Thoracic aorta (tissue), 2 donors: ENCODE measurements around the gene PTGIR. TPM values are rescaled to one million over a fixed set of nuclear protein-coding genes. Genes with fewer than 3 reads are reported as not detected.
A peak's percentile ranks its signal among the peaks of the same experiment; 100 is the strongest.

Source experiments
- ATAC-seq: fragments of 150-250 bp; one replicate; pipeline ENCODE4 v1.8.0; 2017; ENCODE audit warnings: low read depth; ENCODE audit not compliant: insufficient number of reproducible peaks, low FRiP score
- DNase-seq: peaks from one replicate; pipeline ENCODE4 v3.0.0-alpha.2; 2020; ENCODE audit warnings: low spot score
- H3K27ac ChIP-seq, 2 donors: fragments of 200-600 bp; sonication (generic); 1 replicate in 1 of 2; 2 replicates in 1 of 2; pipeline ENCODE4 v1.5.1; 2016; ENCODE audit warnings: mild to moderate bottlenecking in 2 of 2, moderate library complexity in 2 of 2
- H3K27me3 ChIP-seq: fragments of 200-600 bp; sonication (generic); replicated peaks from 2 replicates; pipeline ENCODE4 v1.6.0; 2016; ENCODE audit warnings: mild to moderate bottlenecking; ENCODE audit not compliant: insufficient read depth
- H3K36me3 ChIP-seq: fragments of 200-600 bp; sonication (generic); one replicate; pipeline ENCODE4 v1.5.1; 2016
- H3K4me1 ChIP-seq, 2 donors: fragments of 200-600 bp; sonication (generic); 1 replicate in 1 of 2; 2 replicates in 1 of 2; pipeline versions ENCODE4 v1.5.1 to v1.6.0; 2016; ENCODE audit warnings: low read depth in 2 of 2, mild to moderate bottlenecking in 1 of 2; ENCODE audit not compliant: control insufficient read depth in 1 of 2
- H3K4me3 ChIP-seq: fragments of 200-600 bp; sonication (generic); 2 replicates; pipeline ENCODE4 v1.5.1; 2016; ENCODE audit warnings: mild to moderate bottlenecking
- H3K9me3 ChIP-seq: fragments of 200-600 bp; sonication (generic); 2 replicates; pipeline ENCODE4 v1.5.1; 2016
- total RNA-seq, 2 donors: library from RNA; depleted of rRNA; stranded (reverse); fragments of >200 nt; gene quantifications; one replicate each; pipeline versions ENCODE4 v1.1.0 to v1.2.3, GENCODE V29; 2016
- TF ChIP-seq, protein P1 (sequence below): fragments of 200-600 bp; sonication (generic); IDR thresholded peaks from one replicate; pipeline ENCODE4 v1.5.1; 2019; ENCODE audit warnings: antibody characterized with exemption

PTGIR gene
- total RNA-seq, 2 donors from 2014 or later: 106 to 207 TPM

DNA sequence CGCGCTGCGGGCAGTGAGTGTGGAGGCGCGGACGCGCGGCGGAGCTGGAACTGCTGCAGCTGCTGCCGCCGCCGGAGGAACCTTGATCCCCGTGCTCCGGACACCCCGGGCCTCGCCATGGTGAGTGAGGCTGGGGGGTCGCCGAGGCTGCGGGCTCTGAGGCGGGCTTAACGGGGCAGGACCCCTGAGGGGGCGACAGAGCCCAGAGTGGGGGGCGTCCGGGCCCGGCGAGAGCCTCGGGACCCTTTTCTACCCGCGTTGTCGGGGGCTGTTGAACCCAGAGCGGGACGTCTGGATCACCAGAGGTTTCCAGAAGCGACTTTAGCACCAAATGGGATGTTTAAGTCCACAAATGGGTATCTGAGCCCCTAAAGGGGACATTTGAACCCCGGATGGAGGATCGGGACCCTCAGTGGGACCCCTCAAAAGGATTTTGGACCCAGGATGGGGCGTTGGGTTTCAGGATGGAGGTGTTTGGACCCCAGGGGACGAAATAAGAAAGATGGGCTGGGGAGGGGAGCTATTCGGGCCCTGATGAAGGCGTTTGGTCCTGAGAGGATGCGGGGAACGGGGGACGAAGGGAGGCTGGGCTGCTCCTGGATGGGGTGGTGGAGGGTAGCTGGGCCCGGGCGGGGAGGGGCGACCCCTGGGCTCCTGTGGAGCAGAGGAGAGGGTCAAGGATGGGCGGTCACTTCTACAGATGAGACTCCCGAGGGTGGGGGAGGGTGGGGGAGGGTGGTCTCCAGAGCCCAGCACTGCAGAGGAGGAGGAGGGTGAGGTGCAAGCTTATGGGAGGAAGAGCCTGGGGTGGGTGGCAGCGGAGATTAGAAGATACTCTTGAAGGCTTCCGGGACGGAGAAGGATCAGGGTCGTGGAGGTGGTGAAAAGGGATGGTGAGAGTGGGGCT, 23.3 kb downstream of the PTGIR start, which contains the start of gene CALM3:
Gene CALM3, plus strand, starts transcription at position 13 of the 907 bp plus-strand sequence. Its CDS starts 105 bp downstream, at position 118.
- ATAC-seq (no peak), DNase-seq (no peak)
- no peaks in the 10 kb centered on the region for H3K27me3 ChIP-seq
- peak within 1 kb of the TSS; percentile 96 to 99 for H3K27ac ChIP-seq
- peaks cover 2% of the 10 kb centered on the region for H3K36me3 ChIP-seq
- H3K9me3 ChIP-seq: no peaks in the 10 kb centered on the region
- peaks cover 32 to 49% of the 10 kb centered on the region in 2 donors for H3K4me1 ChIP-seq
- H3K4me3 ChIP-seq: peak within 1 kb of the TSS; percentile 99
- TF ChIP-seq, protein P1, sequence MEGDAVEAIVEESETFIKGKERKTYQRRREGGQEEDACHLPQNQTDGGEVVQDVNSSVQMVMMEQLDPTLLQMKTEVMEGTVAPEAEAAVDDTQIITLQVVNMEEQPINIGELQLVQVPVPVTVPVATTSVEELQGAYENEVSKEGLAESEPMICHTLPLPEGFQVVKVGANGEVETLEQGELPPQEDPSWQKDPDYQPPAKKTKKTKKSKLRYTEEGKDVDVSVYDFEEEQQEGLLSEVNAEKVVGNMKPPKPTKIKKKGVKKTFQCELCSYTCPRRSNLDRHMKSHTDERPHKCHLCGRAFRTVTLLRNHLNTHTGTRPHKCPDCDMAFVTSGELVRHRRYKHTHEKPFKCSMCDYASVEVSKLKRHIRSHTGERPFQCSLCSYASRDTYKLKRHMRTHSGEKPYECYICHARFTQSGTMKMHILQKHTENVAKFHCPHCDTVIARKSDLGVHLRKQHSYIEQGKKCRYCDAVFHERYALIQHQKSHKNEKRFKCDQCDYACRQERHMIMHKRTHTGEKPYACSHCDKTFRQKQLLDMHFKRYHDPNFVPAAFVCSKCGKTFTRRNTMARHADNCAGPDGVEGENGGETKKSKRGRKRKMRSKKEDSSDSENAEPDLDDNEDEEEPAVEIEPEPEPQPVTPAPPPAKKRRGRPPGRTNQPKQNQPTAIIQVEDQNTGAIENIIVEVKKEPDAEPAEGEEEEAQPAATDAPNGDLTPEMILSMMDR: no peak

DNA sequence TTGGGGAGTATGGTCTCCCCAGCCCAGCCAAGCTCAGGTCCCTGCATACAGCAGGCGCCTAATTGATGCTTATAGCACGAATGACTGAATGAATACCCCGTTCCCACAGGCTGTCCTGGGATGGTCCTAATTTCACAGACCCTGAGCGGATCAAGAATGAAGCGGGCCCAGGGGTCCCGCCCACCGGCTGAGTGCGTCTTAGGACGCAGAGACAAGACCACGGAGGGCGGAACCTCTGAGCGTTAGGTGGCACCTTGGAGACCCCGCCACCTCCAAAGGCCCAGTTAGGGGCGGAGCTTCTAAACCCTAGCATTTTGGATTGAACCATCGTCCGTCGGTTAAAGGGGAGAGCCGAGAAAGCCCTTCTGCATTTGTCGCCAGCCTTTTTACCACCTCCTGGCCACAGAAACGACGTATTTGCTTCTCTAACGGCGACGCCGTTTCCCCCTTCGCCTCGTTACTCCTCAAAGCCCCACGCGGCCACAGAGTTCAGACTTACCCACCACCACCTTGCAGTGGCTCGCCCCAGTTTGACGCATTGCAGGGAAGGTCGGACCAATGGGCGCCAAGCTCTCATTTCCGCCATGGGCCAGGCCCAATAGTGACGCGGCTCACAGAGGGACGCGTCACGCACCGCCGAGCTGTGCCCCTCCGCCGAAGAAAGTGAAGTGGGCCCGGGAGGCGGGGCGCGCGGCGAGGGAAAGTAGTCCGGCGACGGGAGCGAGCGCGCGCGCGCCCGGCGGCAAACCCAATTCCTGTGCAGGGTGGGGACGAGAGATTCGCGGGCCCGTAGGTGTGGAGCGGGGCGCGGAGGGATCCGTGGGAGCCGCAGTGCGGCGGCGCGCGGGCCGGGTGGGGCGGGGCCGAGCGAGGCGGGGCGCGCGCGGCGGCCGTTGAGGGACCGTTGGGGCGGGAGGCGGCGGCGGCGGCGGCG, 24.2 kb downstream of the PTGIR start:
- Histone ChIP-seq H3K36me3 (no peaks in the 10 kb centered on the region), H3K4me3 (peak overlapping the region; percentile 99), H3K27ac (peak overlapping the region; percentile 96 to 99), H3K27me3 (no peaks in the 10 kb centered on the region), H3K4me1 (peaks cover 29 to 40% of the 10 kb centered on the region in 2 donors), H3K9me3 (no peaks in the 10 kb centered on the region)
- TF ChIP-seq, protein P1: no peak
- DNase-seq (peak; percentile 90), ATAC-seq (peak; percentile 90)

DNA sequence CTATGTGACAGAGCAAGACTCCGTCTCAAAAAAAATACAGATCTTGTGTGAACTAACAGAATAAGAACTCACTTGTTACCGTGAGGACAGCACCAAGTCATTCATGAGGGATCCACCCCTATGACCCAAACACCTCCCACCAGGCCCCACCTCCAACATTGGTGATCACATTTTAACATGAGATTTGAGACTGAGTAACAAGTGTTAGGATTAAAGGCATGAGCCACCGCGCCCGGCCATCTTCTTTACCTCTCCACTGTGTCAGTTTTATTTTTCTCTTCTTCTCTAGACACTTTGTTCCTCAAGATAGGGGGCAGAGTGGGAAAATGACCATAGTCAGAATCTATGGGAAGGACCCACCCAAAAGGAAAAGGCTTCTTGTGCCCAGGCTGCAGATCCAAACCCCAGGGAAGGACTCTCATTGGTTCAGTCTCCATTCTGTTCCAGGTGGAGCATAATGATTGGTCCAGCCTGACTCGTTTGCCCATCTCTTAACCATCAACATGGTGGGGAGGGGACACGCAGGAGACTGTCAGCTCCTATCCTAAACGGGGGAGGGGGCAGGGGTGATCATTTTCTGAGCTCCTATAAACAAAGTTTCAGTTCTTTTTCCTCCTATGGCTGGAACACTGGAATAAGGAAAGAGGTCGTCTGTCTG, 25.0 kb downstream of the PTGIR start:
- H3K36me3 ChIP-seq: no peaks in the 10 kb centered on the region
- H3K4me1 ChIP-seq: peaks cover 21 to 32% of the 10 kb centered on the region in 2 donors
- ATAC-seq (no peak), DNase-seq (no peak)
- TF ChIP-seq, protein P1: no peak
- no peaks in the 10 kb centered on the region for H3K9me3 ChIP-seq
- peak overlapping the region; percentile 99 for H3K4me3 ChIP-seq
- H3K27me3 ChIP-seq: no peaks in the 10 kb centered on the region
- peak overlapping the region; percentile 96 to 99 for H3K27ac ChIP-seq

DNA sequence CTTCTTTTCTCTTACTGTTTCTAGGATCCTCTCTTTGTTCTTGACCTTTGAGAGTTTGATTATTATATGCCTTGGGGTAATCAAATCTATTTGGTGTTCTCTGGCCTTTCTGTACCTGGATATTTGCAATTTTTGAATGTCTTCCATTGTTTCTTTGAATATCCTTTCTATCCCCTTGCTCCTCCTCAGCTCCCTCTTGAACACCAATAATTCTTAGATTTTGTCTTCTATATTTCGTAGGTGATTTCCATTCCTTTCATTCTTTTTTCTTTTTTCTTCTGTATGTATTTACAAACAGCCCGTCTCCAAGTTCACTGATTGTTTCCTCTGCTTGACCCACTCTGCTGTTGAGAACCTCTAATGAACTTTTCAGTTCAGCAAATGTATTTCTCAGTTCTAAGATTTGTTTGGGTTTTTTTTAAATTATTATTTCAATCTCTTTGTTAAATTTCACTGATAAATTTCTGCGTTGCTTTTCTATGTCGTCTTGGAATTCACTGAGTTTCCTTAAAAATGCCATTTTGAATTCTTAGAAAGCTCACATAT, 26.4 kb downstream of the PTGIR start:
- Histone ChIP-seq H3K27me3 (no peaks in the 10 kb centered on the region), H3K4me3 (no peak overlapping the region), H3K9me3 (no peaks in the 10 kb centered on the region), H3K27ac (no peak overlapping the region), H3K36me3 (no peaks in the 10 kb centered on the region), H3K4me1 (peaks cover 9 to 18% of the 10 kb centered on the region in 2 donors)
- ATAC-seq: no peak
- TF ChIP-seq, protein P1: no peak
- DNase-seq: no peak
